ENCODE measurements around the gene CRKL.

DNA sequence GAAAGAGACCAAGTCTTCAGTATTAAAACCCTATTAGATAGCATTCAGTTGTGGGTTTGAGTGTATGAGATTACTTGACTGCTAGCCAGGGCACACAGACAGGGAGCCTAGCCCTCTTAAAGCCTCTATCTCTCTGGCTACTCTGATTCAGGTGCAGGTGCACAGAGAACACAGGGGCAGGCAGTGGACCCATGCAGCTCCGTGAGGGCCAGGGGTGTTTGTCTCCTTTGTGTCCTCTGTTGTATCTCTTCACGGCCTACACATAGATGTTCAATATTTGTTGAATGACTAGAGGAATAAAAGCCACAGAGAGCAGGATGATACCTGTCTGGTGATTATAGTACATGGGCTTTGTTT lies 28.3 kb downstream of the CRKL start:
- no peak for TF ChIP-seq CTCF (conservative IDR thresholded peaks at IDR 0.05; ENCODE audit: low read length)
- TF ChIP-seq EZH2phosphoT487 (IDR thresholded peaks at IDR 0.05; ENCODE audit: borderline replicate concordance), result no peak

Data from Loucy (cell line).